Liver (tissue), 9 donors: ENCODE data around the gene OSCP1. TPM values are rescaled to one million over a fixed set of nuclear protein-coding genes. Genes with fewer than 3 reads are reported as not detected.
A peak's percentile ranks its signal among the peaks of the same experiment; 100 is the strongest.

Experiments used
- DNase-seq: peaks from one replicate; pipeline ENCODE4 v3.0.0-alpha.2; 2017; ENCODE audit warnings: low spot score
- H3K27ac ChIP-seq, 2 donors: one replicate each; pipeline ENCODE4 v1.7.0; 2013; ENCODE audit warnings: inconsistent platforms in 2 of 2, low read length in 2 of 2, control low read depth in 1 of 2, low read depth in 1 of 2, mild to moderate bottlenecking in 1 of 2
- H3K27me3 ChIP-seq, 4 donors: one replicate each; pipeline versions ENCODE4 v1.6.1 to v1.7.0; 2013; ENCODE audit warnings: low read length in 3 of 4, inconsistent platforms in 1 of 4, mild to moderate bottlenecking in 1 of 4, moderate library complexity in 1 of 4; ENCODE audit not compliant: control insufficient read depth in 4 of 4, insufficient read depth in 4 of 4
- H3K36me3 ChIP-seq, 4 donors: one replicate each; pipeline versions ENCODE4 v1.6.1 to v1.7.0; 2013; ENCODE audit warnings: low read length in 3 of 4, mild to moderate bottlenecking in 3 of 4, low read depth in 1 of 4, moderate library complexity in 1 of 4; ENCODE audit not compliant: control insufficient read depth in 4 of 4, insufficient read depth in 3 of 4
- H3K4me1 ChIP-seq, 4 donors: one replicate each; pipeline versions ENCODE4 v1.6.1 to v1.7.0; 2013; ENCODE audit warnings: low read length in 3 of 4, mild to moderate bottlenecking in 3 of 4, moderate library complexity in 1 of 4; ENCODE audit not compliant: control insufficient read depth in 4 of 4, insufficient read depth in 4 of 4
- H3K4me3 ChIP-seq, 3 donors: one replicate each; pipeline versions ENCODE4 v1.6.1 to v1.7.0; 2013; ENCODE audit warnings: low read length in 3 of 3, control low read depth in 1 of 3, low read depth in 1 of 3, mild to moderate bottlenecking in 1 of 3
- H3K9ac ChIP-seq, 2 donors: one replicate each; pipeline ENCODE4 v1.7.0; 2013; ENCODE audit warnings: low read length in 2 of 2, mild to moderate bottlenecking in 2 of 2, moderate library complexity in 2 of 2, control low read depth in 1 of 2, low read depth in 1 of 2
- H3K9me3 ChIP-seq, 4 donors: one replicate each; pipeline versions ENCODE4 v1.6.1 to v1.7.0; 2013; ENCODE audit warnings: low read length in 3 of 4; ENCODE audit not compliant: control insufficient read depth in 4 of 4
- ATF3 ChIP-seq: IDR thresholded peaks from 2 replicates; pipeline ENCODE4 v1.6.1; 2016; ENCODE audit warnings: antibody characterized with exemption
- EGR1 ChIP-seq, 2 donors: IDR thresholded peaks; 2 replicates each; pipeline ENCODE4 v1.6.1; 2016 to 2018; ENCODE audit warnings: antibody characterized with exemption in 2 of 2, low read depth in 2 of 2
- FOXA1 ChIP-seq: IDR thresholded peaks from 2 replicates; pipeline ENCODE4 v1.6.1; 2016; ENCODE audit warnings: antibody characterized with exemption
- FOXA2 ChIP-seq: IDR thresholded peaks from 2 replicates; pipeline ENCODE4 v1.6.1; 2016; ENCODE audit warnings: antibody characterized with exemption
- HNF4A ChIP-seq, 2 donors: conservative IDR thresholded peaks; 2 replicates each; pipeline ENCODE4 v1.6.1; 2016; ENCODE audit warnings: antibody characterized with exemption in 2 of 2, mild to moderate bottlenecking in 2 of 2
- JUND ChIP-seq, 2 donors: IDR thresholded peaks; 2 replicates each; pipeline ENCODE4 v1.6.1; 2016; ENCODE audit warnings: antibody characterized with exemption in 2 of 2
- NR2F2 ChIP-seq: IDR thresholded peaks from 2 replicates; pipeline ENCODE4 v1.6.1; 2016; ENCODE audit warnings: antibody characterized with exemption
- RAD21 ChIP-seq, 2 donors: IDR thresholded peaks; 2 replicates each; pipeline ENCODE4 v1.6.1; 2016; ENCODE audit warnings: antibody characterized with exemption in 2 of 2, mild to moderate bottlenecking in 2 of 2
- REST ChIP-seq: IDR thresholded peaks from 2 replicates; pipeline ENCODE4 v1.6.1; 2016; ENCODE audit warnings: antibody characterized with exemption, mild to moderate bottlenecking
- RXRA ChIP-seq, 2 donors: IDR thresholded peaks; 2 replicates each; pipeline ENCODE4 v1.6.1; 2017 to 2018; ENCODE audit warnings: antibody characterized with exemption in 2 of 2, mild to moderate bottlenecking in 1 of 2
- SP1 ChIP-seq: IDR thresholded peaks from 2 replicates; pipeline ENCODE4 v1.6.1; 2018; ENCODE audit warnings: antibody characterized with exemption, mild to moderate bottlenecking
- ZBTB33 ChIP-seq: IDR thresholded peaks from 2 replicates; pipeline ENCODE4 v1.6.1; 2016; ENCODE audit warnings: antibody characterized with exemption
- WGBS: extraction: QIAGEN DNeasy Blood & Tissue Kit; methylation state at CpG from one replicate; pipeline ENCODE4 v1.1.7; 2013; 5-methylcytosine and 5-hydroxymethylcytosine counted together
- polyA plus RNA-seq, 2 donors: library from polyadenylated mRNA; stranded (reverse) in 1 of 2; unstranded in 1 of 2; fragments of 200-250 nt in 1 of 2; fragments of >200 nt in 1 of 2; fragmentation: Nextera tagmentation in 1 of 2; extraction: Ambion mirVana in 1 of 2; gene quantifications; one replicate each; pipeline versions ENCODE4 v1.2.1 to v1.2.3, GENCODE V29; 2013 to 2015
- total RNA-seq, 2 donors: library from RNA; depleted of rRNA; stranded (reverse); fragments of >200 nt; gene quantifications; one replicate each; pipeline ENCODE4 v1.2.3, GENCODE V29; 2014
- donor health status: healthy.
- donor health status: healthy.
- donor health status: healthy.
- donor health status: healthy.
- donor health status: healthy.

The OSCP1 gene
- total and polyA plus RNA-seq, 4 donors, result 1.1 to 1.7 (median 1.5) TPM

- H3K36me3 ChIP-seq, result peaks cover 0 to 3% (median 1%) of the 10 kb centered on the region in 4 donors
- H3K9ac ChIP-seq, result peak overlapping the region; percentile 34 to 50
- H3K4me1 ChIP-seq, result peaks cover 15 to 56% (median 47%) of the 10 kb centered on the region in 4 donors
- H3K27ac ChIP-seq, result peak overlapping the region; percentile 74 to 77
- no peak overlapping the region for H3K4me3 ChIP-seq
- DNase-seq, result no peak
- WGBS, result 22% methylated on average over 5 of the region's 5 CpGs
- no peaks in the 10 kb centered on the region for H3K9me3 ChIP-seq
- TF ChIP-seq NR2F2 (peak; percentile 41), JUND (IDR thresholded peaks at IDR 0.05) (peak in 1 of 2 donors; percentile 34), SP1 (peak; percentile 69), FOXA1 (no peak), FOXA2 (no peak), HNF4A (conservative IDR thresholded peaks at IDR 0.05) (peak; percentile 77 to 78), RXRA (IDR thresholded peaks at IDR 0.05) (peak; percentile 58 to 68)
- H3K27me3 ChIP-seq, result no peaks in the 10 kb centered on the region
Observed at GRCh38 chr1:36380143-36380619, 70.1 kb downstream of the OSCP1 start.

- TF ChIP-seq RAD21 (IDR thresholded peaks at IDR 0.05) (no peak), JUND (IDR thresholded peaks at IDR 0.05) (no peak), EGR1 (IDR thresholded peaks at IDR 0.05; ENCODE audit: low read depth in 2 of 2) (no peak), ZBTB33 (no peak), REST (no peak), RXRA (IDR thresholded peaks at IDR 0.05) (no peak), ATF3 (no peak)
- 87% methylated on average over 4 of the region's 4 CpGs for WGBS
- Histone ChIP-seq H3K36me3 (peaks cover 0 to 3% (median 1%) of the 10 kb centered on the region in 4 donors), H3K27ac (peak overlapping the region; percentile 7 to 23), H3K4me1 (peaks cover 19 to 61% (median 51%) of the 10 kb centered on the region in 4 donors), H3K4me3 (no peak overlapping the region), H3K9me3 (no peaks in the 10 kb centered on the region), H3K27me3 (no peaks in the 10 kb centered on the region), H3K9ac (no peak overlapping the region)
- no peak for DNase-seq
Observed at GRCh38 chr1:36377791-36378492, 72.3 kb downstream of the OSCP1 start.
